ENCODE data around the gene ABCD1. TPM values are rescaled to one million over a fixed set of nuclear protein-coding genes. Genes with fewer than 3 reads are reported as not detected.
"Not testable (repeated sequence)": the region's sequence is repeated elsewhere in the genome, so short reads cannot be mapped to it uniquely, and the experiment has no call there.

ABCD1 gene
- total RNA-seq, 1 donor from 2014 or later, result 0.79 TPM

- Histone ChIP-seq H4K20me1 (ENCODE audit: low read depth) (peaks cover 84% of the 10 kb centered on the region), H3K79me2 (ENCODE audit: low read depth) (peaks cover 46% of the 10 kb centered on the region), H3K9ac (no peak overlapping the region), H3K27ac (no peak overlapping the region), H3K4me1 (no peaks in the 10 kb centered on the region), H3F3A (ENCODE audit: low read depth) (peaks cover 6% of the 10 kb centered on the region), H3K27me3 (no peaks in the 10 kb centered on the region), H2AFZ (replicated peaks) (no peak overlapping the region), H3K36me3 (no peaks in the 10 kb centered on the region), H3K4me2 (no peak overlapping the region), H3K9me3 (ENCODE audit: low read depth) (no peaks in the 10 kb centered on the region), H3K4me3 (no peak overlapping the region)
- TF ChIP-seq EZH2 (IDR thresholded peaks at IDR 0.05), result no peak
- TF ChIP-seq EZH2phosphoT487 (IDR thresholded peaks at IDR 0.05), result no peak
- no peak for TF ChIP-seq CTCF (IDR thresholded peaks at IDR 0.05)
- Mint-ChIP-seq H3K4me3 (no peak overlapping the region), H3K36me3 (no peaks in the 10 kb centered on the region), H3K27me3 (ENCODE audit: insufficient read depth, low read depth) (peaks cover 3% of the 10 kb centered on the region), H3K9me3 (peaks cover 17% of the 10 kb centered on the region), H3K27ac (no peak overlapping the region), H3K4me1 (peaks cover 8% of the 10 kb centered on the region)
- no peak for DNase-seq (ENCODE audit: low spot score)
Observed at GRCh38 chrX:153693216-153694086, 31.2 kb upstream of the ABCD1 start.

- Histone ChIP-seq H3K79me2 (ENCODE audit: low read depth) (peaks cover 38% of the 10 kb centered on the region), H4K20me1 (ENCODE audit: low read depth) (peaks cover 80% of the 10 kb centered on the region)
- not testable (repeated sequence) for DNase-seq (ENCODE audit: low spot score); H3K9ac ChIP-seq; H3K4me2 ChIP-seq; H3K36me3 ChIP-seq; H3K4me1 Mint-ChIP-seq; H2AFZ ChIP-seq (replicated peaks); H3K27me3 Mint-ChIP-seq (ENCODE audit: insufficient read depth, low read depth); H3K9me3 ChIP-seq (ENCODE audit: low read depth); H3K27ac Mint-ChIP-seq; H3K4me1 ChIP-seq; H3K36me3 Mint-ChIP-seq; H3F3A ChIP-seq (ENCODE audit: low read depth); H3K4me3 Mint-ChIP-seq; H3K27ac ChIP-seq; H3K4me3 ChIP-seq; H3K27me3 ChIP-seq
- H3K9me3 Mint-ChIP-seq, result peaks cover 22% of the 10 kb centered on the region
Observed at GRCh38 chrX:153694256-153694655, 30.4 kb upstream of the ABCD1 start.

GRCh38 chrX:153694687-153695270 lies 29.9 kb upstream of the ABCD1 start:
- Mint-ChIP-seq H3K9me3 (peaks cover 22% of the 10 kb centered on the region), H3K4me1 (peaks cover 6% of the 10 kb centered on the region), H3K27me3 (ENCODE audit: insufficient read depth, low read depth) (peaks cover 3% of the 10 kb centered on the region), H3K36me3 (no peaks in the 10 kb centered on the region), H3K4me3 (no peak overlapping the region), H3K27ac (no peak overlapping the region)
- no peaks in the 10 kb centered on the region for H3K4me1 ChIP-seq
- H2AFZ ChIP-seq (replicated peaks), result no peak overlapping the region
- no peaks in the 10 kb centered on the region for H3K9me3 ChIP-seq (ENCODE audit: low read depth)
- H3K9ac ChIP-seq, result no peak overlapping the region
- no peak overlapping the region for H3K4me2 ChIP-seq
- H3K79me2 ChIP-seq (ENCODE audit: low read depth), result peaks cover 33% of the 10 kb centered on the region
- no peaks in the 10 kb centered on the region for H3K27me3 ChIP-seq
- no peak overlapping the region for H3K27ac ChIP-seq
- DNase-seq (ENCODE audit: low spot score), result no peak
- no peak overlapping the region for H3K4me3 ChIP-seq
- no peaks in the 10 kb centered on the region for H3K36me3 ChIP-seq
- TF ChIP-seq EZH2 (IDR thresholded peaks at IDR 0.05) (no peak), EZH2phosphoT487 (IDR thresholded peaks at IDR 0.05) (no peak), CTCF (IDR thresholded peaks at IDR 0.05) (no peak)
- H3F3A ChIP-seq (ENCODE audit: low read depth), result peaks cover 9% of the 10 kb centered on the region
- peaks cover 75% of the 10 kb centered on the region for H4K20me1 ChIP-seq (ENCODE audit: low read depth)

GRCh38 chrX:153696100-153696499 lies 28.6 kb upstream of the ABCD1 start:
- Mint-ChIP-seq H3K9me3 (peaks cover 25% of the 10 kb centered on the region), H3K36me3 (no peaks in the 10 kb centered on the region)

GRCh38 chrX:153696538-153696937 lies 28.1 kb upstream of the ABCD1 start:
- DNase-seq (ENCODE audit: low spot score); H3K4me1 Mint-ChIP-seq; H3K27me3 Mint-ChIP-seq (ENCODE audit: insufficient read depth, low read depth); H3K27ac ChIP-seq; H3K36me3 Mint-ChIP-seq; H3K4me2 ChIP-seq; H3K9ac ChIP-seq; H3F3A ChIP-seq (ENCODE audit: low read depth); H3K4me3 ChIP-seq; H3K36me3 ChIP-seq; H3K27ac Mint-ChIP-seq; H3K9me3 ChIP-seq (ENCODE audit: low read depth); H3K27me3 ChIP-seq; H2AFZ ChIP-seq (replicated peaks); H3K4me1 ChIP-seq; H3K4me3 Mint-ChIP-seq: not testable (repeated sequence)
- peaks cover 57% of the 10 kb centered on the region for H4K20me1 ChIP-seq (ENCODE audit: low read depth)
- peaks cover 25% of the 10 kb centered on the region for H3K9me3 Mint-ChIP-seq
- H3K79me2 ChIP-seq (ENCODE audit: low read depth), result peaks cover 15% of the 10 kb centered on the region

More at GRCh38 chrX:153696100-153696499, 28.6 kb upstream of the ABCD1 start:
- H4K20me1 ChIP-seq (ENCODE audit: low read depth), result peaks cover 62% of the 10 kb centered on the region
- peaks cover 3% of the 10 kb centered on the region for H3K27me3 Mint-ChIP-seq (ENCODE audit: insufficient read depth, low read depth)
- peaks cover 9% of the 10 kb centered on the region for H3F3A ChIP-seq (ENCODE audit: low read depth)
- peaks cover 2% of the 10 kb centered on the region for H3K4me1 Mint-ChIP-seq
- H3K4me3 Mint-ChIP-seq, result no peak overlapping the region
- no peak for TF ChIP-seq EZH2 (IDR thresholded peaks at IDR 0.05)
- no peak overlapping the region for H3K4me3 ChIP-seq
- no peak overlapping the region for H3K27ac Mint-ChIP-seq
- no peaks in the 10 kb centered on the region for H3K9me3 ChIP-seq (ENCODE audit: low read depth)
- H3K4me2 ChIP-seq, result no peak overlapping the region
- no peak overlapping the region for H3K27ac ChIP-seq
- DNase-seq (ENCODE audit: low spot score), result no peak
- no peaks in the 10 kb centered on the region for H3K36me3 ChIP-seq
- no peaks in the 10 kb centered on the region for H3K27me3 ChIP-seq
- H3K4me1 ChIP-seq, result no peaks in the 10 kb centered on the region
- no peak overlapping the region for H3K9ac ChIP-seq
- H2AFZ ChIP-seq (replicated peaks), result no peak overlapping the region
- peaks cover 19% of the 10 kb centered on the region for H3K79me2 ChIP-seq (ENCODE audit: low read depth)

- Histone ChIP-seq H4K20me1 (ENCODE audit: low read depth) (peaks cover 51% of the 10 kb centered on the region), H3K27ac (peak overlapping the region; percentile 46)
- H3K4me2 ChIP-seq; DNase-seq (ENCODE audit: low spot score); H3K4me3 ChIP-seq; H3K79me2 ChIP-seq (ENCODE audit: low read depth); H3K27me3 ChIP-seq; H3K9ac ChIP-seq; H2AFZ ChIP-seq (replicated peaks); H3K4me1 ChIP-seq; H3K36me3 ChIP-seq; H3K4me1 Mint-ChIP-seq; H3F3A ChIP-seq (ENCODE audit: low read depth); H3K36me3 Mint-ChIP-seq; H3K9me3 ChIP-seq (ENCODE audit: low read depth); H3K27me3 Mint-ChIP-seq (ENCODE audit: insufficient read depth, low read depth): not testable (repeated sequence)
- Mint-ChIP-seq H3K27ac (peak overlapping the region; percentile 4), H3K9me3 (peaks cover 27% of the 10 kb centered on the region), H3K4me3 (peak overlapping the region; percentile 51)
Observed at GRCh38 chrX:153696986-153697722, 27.5 kb upstream of the ABCD1 start.

Measured in neural progenitor cell (in vitro differentiated cells).